ENCODE data around the gene MAP4K2. TPM values are rescaled to one million over a fixed set of nuclear protein-coding genes. Genes with fewer than 3 reads are reported as not detected.

The MAP4K2 gene
- total RNA-seq, 4 donors from 2014 or later: 4.3 to 14.8 (median 6.2) TPM

GRCh38 chr11:64842366-64842759 lies 39.3 kb upstream of the MAP4K2 start:
- DNase-seq: no peak
- in situ Hi-C loops (cut with MboI; ENCODE audit: low sequenced_read_pairs in 4 of 4): no loop called here
- Histone ChIP-seq H3K4me3 (no peak overlapping the region), H3K27ac (no peak overlapping the region), H3K9me3 (no peaks in the 10 kb centered on the region), H3K36me3 (no peaks in the 10 kb centered on the region), H3K4me1 (peaks cover 0 to 2% of the 10 kb centered on the region in 2 donors), H3K27me3 (peaks cover 0 to 3% (median 0%) of the 10 kb centered on the region in 3 donors)
- no peak for TF ChIP-seq CTCF (IDR thresholded peaks at IDR 0.05 in 4 of 5, conservative IDR thresholded peaks at IDR 0.05 in 1 of 5)
- no peak for TF ChIP-seq POLR2A (IDR thresholded peaks at IDR 0.05)
- intact Hi-C loops (cut with DNase I; ENCODE audit: low total_unique reads): no loop called here
- no peak for ATAC-seq

GRCh38 chr11:64841592-64842365 lies 38.8 kb upstream of the MAP4K2 start:
- in situ Hi-C loops (cut with MboI; ENCODE audit: low sequenced_read_pairs in 4 of 4) (no loop called here), intact Hi-C loops (cut with DNase I; ENCODE audit: low total_unique reads) (no loop called here)
- Histone ChIP-seq H3K27ac (no peak overlapping the region), H3K36me3 (no peaks in the 10 kb centered on the region), H3K4me1 (no peaks in the 10 kb centered on the region), H3K9me3 (no peaks in the 10 kb centered on the region), H3K4me3 (no peak overlapping the region), H3K27me3 (peaks cover 0 to 3% (median 0%) of the 10 kb centered on the region in 3 donors)
- no peak for ATAC-seq
- TF ChIP-seq CTCF (IDR thresholded peaks at IDR 0.05 in 4 of 5, conservative IDR thresholded peaks at IDR 0.05 in 1 of 5) (no peak), POLR2A (IDR thresholded peaks at IDR 0.05) (no peak)
- no peak for DNase-seq

GRCh38 chr11:64839887-64840782 lies 37.1 kb upstream of the MAP4K2 start:
- in situ Hi-C loops (cut with MboI; ENCODE audit: low sequenced_read_pairs in 4 of 4): no loop called here
- Histone ChIP-seq H3K4me1 (no peaks in the 10 kb centered on the region), H3K27ac (no peak overlapping the region), H3K9me3 (no peaks in the 10 kb centered on the region), H3K36me3 (no peaks in the 10 kb centered on the region), H3K4me3 (no peak overlapping the region), H3K27me3 (peaks cover 0 to 3% (median 0%) of the 10 kb centered on the region in 3 donors)
- ATAC-seq (no peak), DNase-seq (no peak)
- intact Hi-C loops (cut with DNase I; ENCODE audit: low total_unique reads): no loop called here
- TF ChIP-seq CTCF (IDR thresholded peaks at IDR 0.05 in 4 of 5, conservative IDR thresholded peaks at IDR 0.05 in 1 of 5): no peak

- no peaks in the 10 kb centered on the region for H3K36me3 ChIP-seq
- in situ Hi-C loops (cut with MboI; ENCODE audit: low sequenced_read_pairs in 4 of 4) (no loop called here), intact Hi-C loops (cut with DNase I; ENCODE audit: low total_unique reads) (no loop called here)
- no peaks in the 10 kb centered on the region for H3K27me3 ChIP-seq
- no peak overlapping the region for H3K27ac ChIP-seq
- H3K4me3 ChIP-seq: no peak overlapping the region
- TF ChIP-seq POLR2A (IDR thresholded peaks at IDR 0.05): no peak
- no peak for TF ChIP-seq CTCF (IDR thresholded peaks at IDR 0.05 in 4 of 5, conservative IDR thresholded peaks at IDR 0.05 in 1 of 5)
- H3K4me1 ChIP-seq: no peaks in the 10 kb centered on the region
- DNase-seq (no peak), ATAC-seq (no peak)
- no peaks in the 10 kb centered on the region for H3K9me3 ChIP-seq
These were observed 36.3 kb upstream of the MAP4K2 start for GRCh38 chr11:64839335-64839734.
